SW 1271 (cell line): ENCODE measurements around the gene CAMTA1.

Source experiments
- DNase-seq, 2 experiments: peaks; one replicate each; lab custom pipeline; 2025; lab: John Stamatoyannopoulos, UW

The CAMTA1 gene

DNA sequence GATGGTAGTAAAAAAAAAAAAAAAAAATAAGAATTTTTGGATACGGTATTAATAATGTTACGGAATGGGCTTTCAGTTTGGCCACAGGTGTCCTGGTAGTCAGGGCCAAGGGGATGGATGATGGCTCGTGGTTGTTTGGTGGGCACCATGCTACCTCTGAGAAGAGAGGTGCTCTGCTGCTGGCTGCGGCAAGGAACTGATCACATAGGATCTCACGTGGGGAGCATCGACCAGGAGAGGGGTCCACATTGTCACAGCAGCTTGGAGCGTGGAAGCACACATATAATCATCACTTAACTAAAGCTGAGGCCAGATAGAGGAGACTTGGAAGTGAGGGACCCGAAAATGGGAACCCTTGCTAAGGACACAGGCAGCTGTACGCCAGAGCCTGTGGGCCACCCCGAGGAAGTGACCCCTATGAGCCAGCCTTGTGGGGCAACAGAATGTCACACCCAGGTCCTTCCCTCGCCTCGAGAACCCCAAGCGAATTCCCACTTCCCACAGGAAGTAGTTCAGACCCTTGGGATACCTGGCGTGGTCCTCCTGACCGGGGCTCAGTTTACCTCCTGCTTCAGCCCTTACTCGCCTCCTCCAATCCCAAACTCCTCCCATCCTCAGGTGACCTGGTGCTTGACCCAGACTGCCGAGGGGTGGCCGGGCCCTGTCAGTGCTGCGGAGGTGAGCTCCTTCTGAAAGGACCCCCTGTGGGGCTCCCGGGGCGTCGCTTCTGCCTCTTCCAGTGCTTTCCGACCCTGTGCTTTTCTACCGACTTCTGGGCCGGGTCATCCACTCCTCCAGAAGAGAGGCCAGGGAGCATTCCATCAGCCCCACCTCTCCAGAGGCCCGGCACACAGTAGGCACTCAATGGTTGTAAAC is 222.0 kb downstream of the CAMTA1 start:
- no peak for DNase-seq

DNA sequence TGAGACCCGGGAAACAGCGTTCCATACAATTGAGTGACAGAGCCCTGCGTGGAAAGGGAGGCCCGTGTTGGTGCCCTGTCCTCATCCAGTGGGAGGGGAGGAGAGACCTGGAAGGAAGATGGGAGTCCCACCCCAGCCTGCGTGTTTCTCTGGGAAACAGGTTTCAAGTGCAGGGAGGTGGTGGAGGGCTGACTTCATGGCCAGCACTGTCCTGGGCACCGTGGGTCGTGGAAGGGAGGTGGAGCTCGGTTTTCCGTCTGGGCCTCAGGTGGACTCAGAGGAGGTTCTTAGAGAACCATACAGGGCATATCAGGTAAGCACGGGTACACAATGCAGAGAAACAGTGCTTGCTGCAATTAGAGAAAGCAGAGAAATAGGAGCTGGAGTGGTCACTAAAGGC is 222.6 kb downstream of the CAMTA1 start:
- DNase-seq = no peak

DNA sequence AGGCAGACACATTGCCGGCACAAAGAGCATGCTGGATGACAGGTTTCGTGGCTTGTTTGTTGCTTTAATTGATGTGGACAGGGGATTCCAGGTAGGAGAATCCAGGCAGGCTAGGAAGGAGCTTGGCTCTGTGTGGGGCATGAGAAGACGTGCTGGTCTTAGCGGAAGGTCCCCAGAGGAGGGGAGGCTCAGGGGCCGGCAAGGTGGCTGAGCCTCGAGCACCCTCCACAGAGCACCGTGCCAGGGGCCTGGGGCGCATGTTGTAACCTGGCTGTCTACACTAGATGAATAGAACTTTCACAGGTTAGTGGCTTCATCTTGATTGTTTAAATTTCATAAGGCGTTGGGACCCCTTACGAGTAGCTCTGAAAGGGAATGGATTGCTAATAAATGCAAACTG is 223.1 kb downstream of the CAMTA1 start:
- DNase-seq = no peak

DNA sequence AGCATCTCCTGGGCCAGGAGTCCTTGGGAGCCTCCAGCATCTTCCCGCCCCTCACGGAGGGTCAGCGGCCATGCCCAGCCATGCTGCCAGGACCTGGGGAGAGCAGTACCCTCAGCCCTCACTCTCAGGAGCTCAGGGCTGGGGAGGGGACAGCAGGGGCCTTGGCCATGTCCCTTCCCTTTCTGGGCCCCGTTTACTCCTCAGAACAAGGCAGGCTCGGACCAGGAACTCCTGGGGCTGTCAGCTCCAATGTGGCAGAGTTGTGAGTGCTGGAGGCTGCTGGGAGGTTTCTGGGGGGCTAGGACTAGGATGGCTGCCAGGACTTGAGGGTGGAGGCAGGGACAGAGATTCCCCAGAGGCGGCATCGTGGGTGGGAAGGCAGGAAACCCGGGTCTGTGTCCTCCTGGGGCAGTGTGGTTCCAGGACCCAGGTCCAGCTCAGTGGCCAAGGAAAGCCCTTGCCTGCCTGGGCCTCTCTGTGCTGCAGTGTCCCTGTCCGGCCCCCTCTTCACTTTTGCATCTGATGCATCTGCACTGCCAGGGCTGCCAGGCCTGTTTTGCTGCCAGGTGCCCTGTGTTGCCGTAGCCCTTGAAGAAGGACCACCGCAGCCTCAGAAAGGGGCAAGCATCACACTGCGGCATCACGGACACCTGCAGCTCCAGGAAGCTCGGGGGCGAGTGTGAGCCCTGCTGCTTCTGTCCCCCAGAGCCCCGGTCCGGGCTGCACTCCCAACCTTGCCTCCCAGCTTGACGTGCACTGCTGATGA is 223.9 kb downstream of the CAMTA1 start:
- DNase-seq = no peak

DNA sequence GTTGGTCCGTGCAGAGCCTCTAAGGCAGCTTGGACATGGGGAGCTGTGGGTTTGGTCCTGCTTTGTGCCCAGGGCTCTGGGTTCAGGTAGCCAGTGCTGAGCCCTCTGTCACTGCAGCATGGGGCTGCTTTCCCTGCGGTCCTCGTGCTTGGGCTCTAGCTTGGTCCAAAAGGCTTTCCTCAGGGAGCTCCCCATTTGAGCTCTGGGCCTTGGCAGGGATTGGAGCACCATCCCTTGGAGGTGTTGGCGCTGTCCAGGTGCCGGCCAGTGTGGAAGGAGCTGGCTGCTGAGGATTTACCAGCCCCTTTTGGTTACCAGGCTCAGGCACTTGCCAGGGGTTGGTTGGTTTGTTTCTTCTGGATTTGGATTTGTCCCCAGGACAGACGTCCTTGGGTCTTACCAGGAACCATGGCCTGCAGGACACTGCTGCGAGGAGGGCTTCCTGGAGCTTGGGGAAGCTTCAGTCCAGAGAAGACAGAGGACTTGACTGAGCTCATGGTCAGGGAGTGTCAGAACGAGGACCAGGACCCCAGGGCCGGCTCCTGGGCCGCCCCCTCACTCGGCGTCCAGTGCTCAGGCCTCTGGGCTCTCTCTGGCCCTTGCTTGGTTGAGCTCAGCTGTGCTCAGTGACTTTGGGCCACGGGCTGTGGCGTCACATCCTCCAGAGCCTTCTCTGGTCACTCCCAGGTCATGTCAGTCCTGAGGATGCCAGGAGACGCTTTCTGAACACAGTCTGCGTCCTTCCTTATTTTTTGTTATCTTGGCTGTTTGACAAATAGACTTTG is 224.7 kb downstream of the CAMTA1 start:
- DNase-seq = no peak

DNA sequence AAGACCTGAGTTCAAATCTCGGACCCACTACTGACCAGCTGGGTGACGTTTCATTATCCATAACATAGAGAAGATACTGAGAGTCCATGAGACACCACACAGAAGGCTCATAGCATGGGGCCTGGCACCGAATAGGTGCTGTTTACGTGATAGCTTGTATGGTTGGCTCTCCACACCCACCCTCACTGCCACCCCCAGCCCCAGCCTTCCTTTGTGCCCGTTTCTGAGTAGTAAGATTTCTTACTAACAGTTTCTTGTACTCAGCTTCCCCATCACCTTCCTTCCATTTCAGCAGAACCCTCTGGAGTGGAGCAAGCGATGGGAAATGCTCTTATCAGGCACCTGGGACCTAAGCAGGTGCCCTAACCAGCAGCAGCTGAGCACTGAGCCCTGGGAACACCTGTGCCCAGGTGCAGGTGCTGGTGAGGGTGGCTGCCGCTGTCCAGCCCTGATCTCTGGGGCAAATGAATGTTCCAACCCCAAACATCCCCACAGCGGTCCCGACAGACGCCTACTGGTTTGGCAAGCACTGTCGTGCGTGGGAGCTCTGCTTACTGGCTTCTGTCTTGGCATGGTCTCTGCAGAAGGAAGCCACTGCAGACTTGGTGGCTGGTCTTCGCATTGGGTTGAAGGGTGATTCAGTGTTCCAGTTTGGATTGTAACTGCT is 225.4 kb downstream of the CAMTA1 start:
- DNase-seq = no peak

DNA sequence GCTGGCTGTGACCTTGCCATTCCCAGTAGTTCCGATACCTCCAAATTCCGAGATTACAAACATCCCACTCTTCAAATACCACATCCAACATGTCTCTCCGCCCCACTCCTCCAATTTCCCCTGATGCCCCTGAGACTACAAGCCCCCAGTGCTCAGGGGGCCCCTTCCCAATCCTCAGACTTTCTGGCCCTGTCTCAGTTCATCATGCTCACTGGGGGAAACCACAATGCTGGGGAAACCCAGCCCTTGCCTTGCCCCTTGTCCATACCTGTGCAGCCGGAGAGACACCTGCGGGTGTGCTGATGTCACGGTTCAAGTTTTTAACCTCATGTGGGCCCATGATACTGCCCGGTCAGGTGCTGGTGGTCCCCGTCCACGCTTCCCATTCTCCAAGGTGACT is 226.6 kb downstream of the CAMTA1 start:
- no peak for DNase-seq

DNA sequence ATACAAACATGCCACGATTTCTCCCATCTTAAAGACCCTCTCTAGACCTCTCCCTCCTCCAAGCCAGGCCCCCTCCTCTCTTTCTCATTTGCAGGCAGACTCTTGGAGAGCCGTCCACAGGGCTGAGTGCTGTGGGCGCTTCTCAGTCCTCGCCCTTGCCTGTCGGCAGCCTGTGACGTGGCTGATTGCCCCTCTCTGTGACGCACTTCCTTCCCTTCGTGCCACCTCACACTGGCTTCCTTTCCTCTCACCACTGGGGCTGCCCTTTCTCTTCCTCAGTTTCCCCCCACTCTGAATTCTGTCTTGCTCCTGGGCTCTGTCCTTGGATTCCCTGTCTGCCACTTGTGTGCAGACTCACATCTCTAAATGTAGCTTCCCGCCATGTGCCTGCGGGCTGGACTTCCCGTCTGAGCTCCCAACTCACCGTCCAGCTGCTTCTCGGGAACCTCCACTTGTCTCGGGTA is 227.2 kb downstream of the CAMTA1 start:
- no peak for DNase-seq

DNA sequence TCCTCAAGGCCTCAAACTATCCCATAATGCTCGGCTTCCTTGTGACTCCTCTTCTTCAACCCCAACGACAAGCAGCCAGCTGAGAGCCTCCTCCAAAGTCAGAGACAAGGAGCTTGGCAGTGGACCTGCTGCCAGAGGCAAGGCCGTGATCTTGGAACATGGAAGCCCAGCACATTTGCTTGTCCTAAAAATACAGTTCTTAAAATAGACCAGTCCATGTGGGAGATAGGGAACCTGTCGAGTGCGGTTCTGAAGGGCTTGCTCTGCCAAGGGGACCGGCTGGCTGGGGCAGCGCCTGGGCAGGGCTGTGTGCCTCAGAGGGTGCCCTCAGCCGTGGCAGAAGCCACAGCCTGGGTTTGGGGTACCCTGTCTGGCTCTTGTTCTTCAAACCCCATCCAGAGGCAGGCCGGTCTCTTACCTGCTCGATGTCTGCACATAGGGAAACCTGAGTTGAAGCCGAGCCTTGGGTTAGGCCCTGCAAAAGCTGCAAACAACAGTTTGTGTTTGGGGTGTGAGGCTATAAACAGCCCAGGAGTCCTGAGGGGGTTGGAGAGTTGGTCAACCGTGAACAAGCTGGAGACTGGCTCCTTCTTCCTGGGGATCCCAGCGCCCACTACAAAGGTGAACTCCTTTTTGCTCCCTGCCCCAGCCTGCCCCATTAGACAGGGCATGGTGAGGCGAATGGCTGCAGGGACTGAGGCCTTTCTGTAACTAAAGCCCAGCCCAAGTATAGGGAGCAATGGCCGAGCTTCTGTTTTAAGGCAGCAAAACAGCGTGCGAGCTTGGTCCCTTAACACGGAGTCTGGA is 228.8 kb downstream of the CAMTA1 start:
- no peak for DNase-seq

DNA sequence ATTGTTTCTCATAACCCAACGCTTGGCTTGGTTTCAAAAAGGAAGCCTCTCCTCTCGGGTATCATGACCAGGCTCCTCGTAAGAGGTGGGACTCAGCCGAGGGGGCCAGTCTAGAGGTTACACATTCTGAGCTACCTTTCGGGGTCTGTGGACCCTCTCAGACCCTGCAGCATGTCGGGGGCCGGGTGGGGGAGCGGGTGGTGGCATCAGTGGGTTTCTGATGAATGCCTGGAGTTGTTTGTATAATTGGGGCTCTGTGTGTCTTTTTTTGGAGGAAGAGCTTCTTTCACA is 229.3 kb downstream of the CAMTA1 start:
- DNase-seq = no peak

DNA sequence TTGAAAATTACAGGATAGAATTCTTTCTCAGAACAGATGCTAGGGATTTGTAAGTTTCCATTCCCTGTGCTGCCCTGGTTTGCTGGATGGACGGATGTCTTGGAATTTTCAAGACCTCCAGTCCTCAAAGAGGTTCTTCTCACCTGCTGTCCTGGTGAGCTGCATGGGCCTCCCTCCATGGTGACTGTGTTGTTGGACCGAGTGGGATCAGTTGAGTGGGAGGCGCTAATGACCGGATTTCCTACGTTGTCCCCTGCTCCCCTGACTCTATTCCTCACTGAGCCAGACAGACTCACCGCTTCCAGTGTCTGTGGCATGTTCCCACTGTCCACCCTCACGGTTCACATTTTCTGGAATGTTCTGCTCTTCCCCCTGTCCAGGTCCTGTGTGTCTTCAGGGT is 229.8 kb downstream of the CAMTA1 start:
- DNase-seq = no peak

DNA sequence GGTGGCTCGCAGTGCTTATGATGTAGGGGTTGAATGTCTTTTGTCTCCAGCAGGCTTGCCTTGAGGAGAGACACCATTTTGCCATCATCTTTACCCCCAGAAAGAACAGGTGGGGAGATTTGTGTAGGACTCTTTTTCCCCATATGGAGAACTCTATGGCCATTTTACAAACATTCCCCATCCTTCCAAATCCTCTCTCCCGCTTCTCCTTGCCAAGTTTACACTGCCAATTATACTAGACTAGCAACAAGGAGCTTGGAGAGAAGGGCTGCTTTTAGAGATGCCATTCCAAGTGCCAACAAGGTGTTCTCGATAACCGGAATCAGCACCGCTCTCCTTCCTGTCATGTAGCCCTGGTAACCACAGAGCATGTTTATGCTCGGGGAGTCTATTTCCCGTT is 233.1 kb downstream of the CAMTA1 start:
- DNase-seq = no peak

DNA sequence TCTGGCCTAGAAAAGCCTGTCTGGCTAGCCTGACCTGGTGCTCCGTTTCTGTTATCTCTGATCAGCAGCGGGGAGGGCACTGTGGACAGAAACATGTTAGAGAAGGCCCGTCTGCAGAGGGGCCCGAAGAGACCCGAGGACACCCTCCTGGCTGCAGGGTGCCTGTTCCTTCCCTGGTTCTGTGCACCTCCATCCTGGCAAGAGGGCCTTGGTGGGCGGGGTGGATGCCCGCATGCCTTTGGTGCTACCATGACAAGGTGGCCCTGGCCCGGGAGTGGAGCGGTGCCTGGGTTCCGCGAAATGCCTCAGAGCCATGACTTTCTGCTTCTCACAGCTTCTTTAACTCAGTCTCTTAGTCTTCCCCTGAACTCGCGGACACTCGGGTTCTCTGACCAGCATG is 233.6 kb downstream of the CAMTA1 start:
- no peak for DNase-seq

DNA sequence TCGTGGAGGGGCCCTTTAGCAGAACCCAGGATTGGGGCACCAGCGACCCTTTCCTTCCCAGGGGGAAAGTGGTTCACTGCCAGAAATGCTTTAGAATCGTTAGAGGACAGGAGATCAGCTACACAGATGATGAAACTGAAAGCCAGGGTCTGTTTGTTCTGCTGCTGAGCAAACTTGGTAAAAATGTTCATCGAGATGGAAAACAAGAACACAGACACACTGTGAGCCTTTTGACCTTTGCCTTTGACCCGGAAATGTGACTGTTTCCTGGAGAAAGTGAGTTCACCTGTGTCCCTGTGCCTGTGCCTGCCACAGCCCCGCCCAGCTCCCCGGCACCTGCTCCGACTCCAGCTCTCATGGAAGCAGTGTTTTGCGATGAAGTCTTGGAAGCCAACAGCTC is 234.3 kb downstream of the CAMTA1 start:
- DNase-seq = no peak

DNA sequence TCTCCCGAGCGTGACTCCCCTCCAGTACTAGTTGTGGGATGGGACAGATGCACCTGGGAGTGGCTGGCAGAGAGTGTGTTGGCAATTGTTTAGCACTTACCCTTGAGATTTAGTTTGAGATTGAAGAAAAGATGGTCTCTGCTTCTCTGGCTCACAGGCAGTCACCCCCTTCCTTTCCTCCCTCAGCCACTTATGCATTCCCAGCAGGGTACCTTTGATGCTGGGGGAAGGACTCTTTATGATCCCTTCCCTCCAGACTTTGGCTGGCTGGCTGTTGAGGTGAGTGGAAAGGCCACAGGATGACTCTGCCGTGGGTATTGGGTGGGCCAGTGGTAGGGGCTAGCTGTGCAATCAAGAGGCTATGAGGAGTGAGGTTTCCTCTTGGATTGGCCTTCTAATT is 236.8 kb downstream of the CAMTA1 start:
- no peak for DNase-seq

DNA sequence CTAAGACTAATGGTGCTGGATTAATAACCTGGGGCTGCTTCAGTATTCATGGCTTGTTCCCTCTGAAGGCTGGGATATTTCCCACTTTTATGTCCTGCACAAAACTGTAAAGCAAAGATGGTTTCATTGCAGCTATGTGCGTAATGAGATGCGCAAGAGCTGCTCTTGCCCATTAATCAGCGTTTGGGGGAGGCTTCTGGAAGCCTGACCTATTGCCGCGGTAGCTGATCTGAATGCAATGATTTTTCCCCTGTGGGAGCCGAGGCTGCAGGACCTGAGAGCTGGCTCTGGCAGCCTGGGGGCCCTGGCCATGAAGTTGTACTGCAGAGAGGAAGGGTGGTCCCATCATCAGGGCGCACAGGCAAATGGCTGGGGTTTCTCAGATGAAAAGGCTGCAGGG is 239.8 kb downstream of the CAMTA1 start:
- no peak for DNase-seq

DNA sequence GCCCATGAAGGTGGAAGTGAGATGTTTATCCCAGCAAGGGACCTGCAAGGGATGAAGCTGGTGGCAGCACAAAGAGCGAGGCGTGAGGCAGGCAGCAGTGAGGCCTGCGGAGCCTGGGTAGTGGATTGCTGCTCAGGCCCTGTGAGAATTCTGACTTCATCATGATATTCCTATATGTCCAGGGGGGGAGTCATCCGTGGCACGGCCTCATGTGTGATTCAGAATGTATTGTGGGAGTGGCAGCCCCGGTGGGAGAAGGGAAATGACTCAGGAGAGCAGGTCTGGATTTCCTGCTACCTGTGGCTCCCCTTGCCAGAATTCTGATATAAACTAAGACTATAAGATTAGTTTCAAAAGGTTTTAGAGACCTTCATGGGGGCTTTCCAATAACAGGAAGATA is 240.9 kb downstream of the CAMTA1 start:
- DNase-seq = no peak

DNA sequence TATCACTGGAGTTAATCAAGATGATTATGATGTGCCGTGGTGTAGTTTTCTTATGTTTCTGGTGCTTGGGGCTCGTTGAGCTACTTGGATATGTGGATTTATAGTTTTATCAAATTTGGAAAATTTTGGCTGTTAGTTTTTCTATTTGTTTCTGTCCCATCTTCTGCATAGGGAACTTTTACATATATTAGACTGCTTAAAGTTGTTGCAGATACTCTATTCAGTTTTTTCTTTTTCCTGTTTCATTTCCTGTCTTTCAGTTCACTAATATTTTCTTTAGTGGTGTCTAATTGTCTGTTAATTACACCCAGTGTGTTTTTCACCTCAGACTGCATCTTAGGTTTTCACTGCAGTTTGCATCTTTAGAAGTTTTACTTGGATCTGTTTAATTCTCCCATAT is 247.7 kb downstream of the CAMTA1 start:
- no peak for DNase-seq

DNA sequence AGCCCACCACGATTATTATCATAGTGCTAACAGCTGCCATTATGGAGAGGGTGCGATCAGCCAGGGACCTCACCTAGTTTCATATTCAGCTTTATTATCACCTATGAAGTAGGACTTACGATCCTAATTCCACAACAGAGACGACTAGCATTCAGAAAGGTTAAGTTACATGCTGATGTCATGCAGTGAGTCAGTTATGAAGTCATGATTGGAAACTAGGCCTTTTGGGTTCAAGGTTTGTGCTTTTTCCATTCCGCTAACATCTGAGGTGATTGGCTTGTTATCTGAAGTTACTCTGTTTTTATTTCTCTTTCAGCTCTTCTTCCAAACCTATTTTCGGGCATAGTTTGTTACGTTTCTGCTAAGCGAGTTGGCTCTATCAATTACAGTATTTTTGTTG is 251.1 kb downstream of the CAMTA1 start:
- no peak for DNase-seq

DNA sequence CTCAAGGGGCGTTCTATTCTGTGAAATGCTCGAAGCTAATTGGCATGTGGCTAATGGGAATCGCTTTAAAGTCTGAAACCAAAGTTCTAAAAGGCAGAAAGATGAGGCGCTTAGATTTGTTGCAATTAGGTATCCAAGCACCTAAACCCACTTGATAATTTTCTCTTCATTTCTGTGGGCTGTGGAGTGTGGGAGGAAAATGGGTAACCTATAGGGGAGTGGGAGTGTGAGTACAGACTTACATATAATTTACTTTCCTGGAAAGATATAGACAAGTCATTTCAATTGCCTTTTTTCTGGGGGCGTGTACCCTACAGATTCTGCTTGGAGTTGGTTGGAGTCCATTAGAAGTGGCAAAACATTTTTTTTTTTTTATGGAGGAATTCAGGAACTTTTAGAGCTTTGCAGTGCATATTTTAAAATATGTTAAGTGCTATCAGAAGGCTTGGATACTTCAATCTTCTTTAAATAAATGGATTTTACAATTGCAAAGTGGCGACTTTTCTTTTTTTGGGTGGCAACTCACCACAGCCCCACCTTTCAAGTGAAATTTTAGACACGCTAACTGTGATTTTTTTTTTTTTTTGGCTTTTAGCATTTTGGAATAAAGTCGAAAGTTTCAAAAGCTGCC is 254.5 kb downstream of the CAMTA1 start:
- DNase-seq = no peak
